Thymus (tissue), 11 donors: ENCODE data around the gene PRDM16. TPM values are rescaled to one million over a fixed set of nuclear protein-coding genes. Genes with fewer than 3 reads are reported as not detected.

Experiments
- DNase-seq, 9 donors: peaks; one replicate each; pipeline ENCODE4 v3.0.0-alpha.2; 2013; ENCODE audit warnings: low spot score in 9 of 9, low read depth in 6 of 9, missing footprints in 1 of 9
- H3K27ac ChIP-seq, 2 donors: one replicate each; pipeline ENCODE4 v1.5.1; 2013; ENCODE audit warnings: control low read depth in 1 of 2, low read depth in 1 of 2, low read length in 1 of 2, mild to moderate bottlenecking in 1 of 2, moderate library complexity in 1 of 2
- H3K27me3 ChIP-seq, 2 donors: one replicate each; pipeline ENCODE4 v1.5.1; 2013; ENCODE audit warnings: low read length in 1 of 2; ENCODE audit not compliant: control insufficient read depth in 2 of 2, insufficient read depth in 1 of 2
- H3K36me3 ChIP-seq, 2 donors: one replicate each; pipeline ENCODE4 v1.5.1; 2013; ENCODE audit warnings: low read length in 1 of 2, mild to moderate bottlenecking in 1 of 2, moderate library complexity in 1 of 2; ENCODE audit not compliant: control insufficient read depth in 2 of 2, insufficient read depth in 2 of 2
- H3K4me1 ChIP-seq, 2 donors: one replicate each; pipeline ENCODE4 v1.5.1; 2013; ENCODE audit warnings: low read length in 2 of 2; ENCODE audit not compliant: control insufficient read depth in 2 of 2, insufficient read depth in 2 of 2
- H3K4me3 ChIP-seq, 2 donors: one replicate each; pipeline ENCODE4 v1.5.1; 2013; ENCODE audit warnings: low read length in 2 of 2, control low read depth in 1 of 2, mild to moderate bottlenecking in 1 of 2
- H3K9me3 ChIP-seq, 2 donors: one replicate each; pipeline ENCODE4 v1.5.1; 2013; ENCODE audit warnings: low read length in 1 of 2, mild to moderate bottlenecking in 1 of 2; ENCODE audit not compliant: control insufficient read depth in 2 of 2, insufficient read depth in 1 of 2
- WGBS: extraction: QIAGEN DNeasy Blood & Tissue Kit; methylation state at CpG from one replicate; pipeline ENCODE4 v1.1.7; 2013; 5-methylcytosine and 5-hydroxymethylcytosine counted together
- polyA plus RNA-seq: library from polyadenylated mRNA; stranded (reverse); fragments of 200-250 nt; gene quantifications from one replicate; pipeline ENCODE4 v1.2.3, GENCODE V29; 2013
- total RNA-seq: library from RNA; stranded (reverse); fragments of 120-200 nt; gene quantifications from one replicate; pipeline ENCODE4 v1.2.4, GENCODE V29; 2013
- donor health status: healthy.

PRDM16 gene
- total and polyA plus RNA-seq, 2 donors, result 0.09 to 0.55 TPM

- no peak overlapping the region for H3K4me3 ChIP-seq
- WGBS, result 96% methylated on average over 13 of the region's 13 CpGs
- peaks cover 0 to 9% of the 10 kb centered on the region in 2 donors for H3K27me3 ChIP-seq
- H3K27ac ChIP-seq, result no peak overlapping the region
- H3K4me1 ChIP-seq, result peaks cover 0 to 7% of the 10 kb centered on the region in 2 donors
- no peaks in the 10 kb centered on the region for H3K36me3 ChIP-seq
- DNase-seq, result no peak
- H3K9me3 ChIP-seq, result no peaks in the 10 kb centered on the region
Observed at GRCh38 chr1:3141129-3141528, 72.1 kb downstream of the PRDM16 start.

- peak in 1 of 9 donors; percentile 3 for DNase-seq
- no peaks in the 10 kb centered on the region for H3K36me3 ChIP-seq
- H3K4me3 ChIP-seq, result no peak overlapping the region
- H3K4me1 ChIP-seq, result peaks cover 0 to 7% of the 10 kb centered on the region in 2 donors
- no peak overlapping the region for H3K27ac ChIP-seq
- peaks cover 0 to 6% of the 10 kb centered on the region in 2 donors for H3K27me3 ChIP-seq
- no peaks in the 10 kb centered on the region for H3K9me3 ChIP-seq
- WGBS, result 75% methylated on average over 21 of the region's 21 CpGs
Observed at GRCh38 chr1:3141836-3142235, 72.8 kb downstream of the PRDM16 start.

DNA sequence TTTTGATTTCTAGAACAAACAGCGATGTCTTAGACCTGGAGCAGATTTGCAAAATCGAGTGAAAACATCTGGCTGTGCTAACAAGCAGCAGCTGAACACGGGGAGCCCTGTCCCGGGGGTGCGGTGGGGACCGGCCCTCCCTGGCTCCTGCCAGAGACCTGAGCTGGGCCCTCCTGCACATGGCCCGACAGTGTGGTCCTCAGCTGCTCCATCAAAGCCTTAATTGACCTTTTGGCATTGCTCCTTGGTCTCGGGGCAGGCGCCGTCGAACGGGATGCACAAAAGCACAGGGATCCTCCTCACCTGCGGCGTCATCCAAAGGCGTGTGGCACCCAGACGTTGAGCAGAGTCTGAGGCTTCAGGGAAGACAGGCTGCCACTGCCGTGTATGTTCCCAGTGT is 73.2 kb downstream of the PRDM16 start:
- 82% methylated on average over 17 of the region's 17 CpGs for WGBS
- H3K36me3 ChIP-seq, result no peaks in the 10 kb centered on the region
- no peak for DNase-seq
- H3K4me1 ChIP-seq, result peaks cover 0 to 7% of the 10 kb centered on the region in 2 donors
- H3K27me3 ChIP-seq, result peaks cover 0 to 6% of the 10 kb centered on the region in 2 donors
- H3K9me3 ChIP-seq, result no peaks in the 10 kb centered on the region
- no peak overlapping the region for H3K27ac ChIP-seq
- H3K4me3 ChIP-seq, result no peak overlapping the region

DNA sequence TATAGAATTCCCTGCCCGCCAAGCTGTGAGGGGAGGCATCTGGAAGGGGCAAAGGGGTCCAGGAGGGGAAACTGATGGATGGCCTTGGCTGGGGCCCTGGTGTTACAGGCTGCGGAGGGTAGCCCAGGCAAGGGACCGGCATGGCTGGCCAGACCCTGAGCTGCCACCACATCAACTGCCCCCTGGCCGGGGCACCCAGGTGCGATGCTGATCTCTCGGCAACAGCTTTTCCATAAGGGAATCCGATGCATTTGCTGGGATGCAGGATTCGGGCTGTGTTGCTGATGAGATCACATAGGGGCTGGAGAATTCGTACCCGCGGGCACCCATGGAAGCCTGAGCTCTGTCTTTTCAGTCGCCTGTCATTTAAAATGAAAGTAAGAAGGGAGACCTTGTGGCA is 73.7 kb downstream of the PRDM16 start:
- Histone ChIP-seq H3K4me3 (no peak overlapping the region), H3K27ac (no peak overlapping the region), H3K9me3 (no peaks in the 10 kb centered on the region), H3K36me3 (no peaks in the 10 kb centered on the region), H3K27me3 (peaks cover 0 to 6% of the 10 kb centered on the region in 2 donors), H3K4me1 (peaks cover 0 to 7% of the 10 kb centered on the region in 2 donors)
- DNase-seq, result no peak
- WGBS, result 97% methylated on average over 12 of the region's 12 CpGs

DNA sequence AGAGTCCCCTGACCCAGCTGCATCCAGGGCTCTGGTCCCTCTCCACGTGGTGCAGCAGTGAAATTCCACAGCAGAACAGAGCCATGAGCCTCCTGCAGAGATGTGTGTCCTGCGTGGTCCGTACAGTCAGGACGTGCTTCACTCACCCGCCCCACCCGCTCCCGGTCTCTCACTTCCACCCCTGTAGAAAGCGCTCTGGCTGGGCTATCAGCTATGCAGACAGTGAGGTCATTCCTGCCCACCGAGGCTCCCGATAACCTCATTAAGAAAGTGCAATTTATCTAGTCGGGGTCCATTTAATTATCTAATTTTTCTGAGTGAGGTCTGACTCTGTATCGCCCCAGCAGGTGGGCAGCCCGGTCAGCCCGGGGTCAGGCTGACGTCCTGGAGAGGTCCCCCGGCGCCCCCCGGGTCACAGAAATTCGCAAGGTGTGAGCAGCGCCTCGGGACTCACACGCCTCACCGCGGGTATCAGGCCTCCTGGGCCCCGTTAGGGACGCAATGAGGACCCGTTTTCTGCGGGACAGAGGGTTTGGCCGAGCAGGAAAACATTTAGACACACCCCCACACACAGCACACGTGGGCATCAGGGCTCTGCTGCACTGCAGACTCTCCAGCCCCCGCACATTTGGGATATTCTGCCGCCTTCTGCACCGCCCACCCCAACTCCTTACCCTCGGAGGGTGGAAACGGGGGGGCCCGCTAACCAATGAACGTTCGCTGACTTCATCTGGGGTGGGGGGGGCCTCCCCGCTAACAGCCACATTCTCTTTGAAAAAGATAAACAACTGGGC is 76.7 kb downstream of the PRDM16 start:
- peaks cover 0 to 7% of the 10 kb centered on the region in 2 donors for H3K4me1 ChIP-seq
- no peak for DNase-seq
- H3K4me3 ChIP-seq, result no peak overlapping the region
- no peaks in the 10 kb centered on the region for H3K9me3 ChIP-seq
- no peaks in the 10 kb centered on the region for H3K36me3 ChIP-seq
- H3K27ac ChIP-seq, result no peak overlapping the region
- H3K27me3 ChIP-seq, result no peaks in the 10 kb centered on the region
- 92% methylated on average over 39 of the region's 39 CpGs for WGBS

- Histone ChIP-seq H3K9me3 (no peaks in the 10 kb centered on the region), H3K27ac (no peak overlapping the region), H3K4me3 (no peak overlapping the region), H3K4me1 (peaks cover 0 to 7% of the 10 kb centered on the region in 2 donors), H3K36me3 (no peaks in the 10 kb centered on the region), H3K27me3 (no peaks in the 10 kb centered on the region)
- 97% methylated on average over 14 of the region's 14 CpGs for WGBS
- DNase-seq, result no peak
Observed at GRCh38 chr1:3146458-3146857, 77.5 kb downstream of the PRDM16 start.

DNA sequence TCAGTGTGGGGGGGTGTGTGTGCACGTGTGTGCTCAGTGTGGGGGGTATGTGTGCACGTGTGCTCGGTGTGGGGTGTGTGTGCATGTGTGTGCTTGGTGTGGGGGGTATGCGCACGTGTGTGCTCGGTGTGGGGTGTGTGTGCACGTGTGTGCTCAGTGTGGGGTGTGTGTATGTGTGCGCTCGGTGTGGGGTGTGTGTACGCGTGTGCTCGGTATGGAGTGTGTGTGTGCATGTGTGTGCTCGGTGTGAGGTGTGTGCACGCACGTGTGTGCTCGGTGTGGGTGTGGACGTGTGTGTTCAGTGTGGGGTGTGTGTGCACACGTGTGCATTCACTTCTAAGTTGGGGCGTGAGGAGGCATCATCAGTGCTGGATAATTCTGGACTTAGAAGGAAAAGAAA is 77.9 kb downstream of the PRDM16 start:
- WGBS, result 95% methylated on average over 19 of the region's 19 CpGs
- Histone ChIP-seq H3K9me3 (no peaks in the 10 kb centered on the region), H3K27me3 (no peaks in the 10 kb centered on the region), H3K4me1 (peaks cover 0 to 6% of the 10 kb centered on the region in 2 donors), H3K4me3 (no peak overlapping the region), H3K27ac (no peak overlapping the region), H3K36me3 (no peaks in the 10 kb centered on the region)
- DNase-seq, result no peak

- H3K27ac ChIP-seq, result no peak overlapping the region
- H3K4me1 ChIP-seq, result no peaks in the 10 kb centered on the region
- no peak overlapping the region for H3K4me3 ChIP-seq
- WGBS, result 96% methylated on average over 6 of the region's 6 CpGs
- H3K27me3 ChIP-seq, result no peaks in the 10 kb centered on the region
- no peak for DNase-seq
- H3K9me3 ChIP-seq, result no peaks in the 10 kb centered on the region
- H3K36me3 ChIP-seq, result no peaks in the 10 kb centered on the region
Observed at GRCh38 chr1:3148171-3148570, 79.2 kb downstream of the PRDM16 start.

DNA sequence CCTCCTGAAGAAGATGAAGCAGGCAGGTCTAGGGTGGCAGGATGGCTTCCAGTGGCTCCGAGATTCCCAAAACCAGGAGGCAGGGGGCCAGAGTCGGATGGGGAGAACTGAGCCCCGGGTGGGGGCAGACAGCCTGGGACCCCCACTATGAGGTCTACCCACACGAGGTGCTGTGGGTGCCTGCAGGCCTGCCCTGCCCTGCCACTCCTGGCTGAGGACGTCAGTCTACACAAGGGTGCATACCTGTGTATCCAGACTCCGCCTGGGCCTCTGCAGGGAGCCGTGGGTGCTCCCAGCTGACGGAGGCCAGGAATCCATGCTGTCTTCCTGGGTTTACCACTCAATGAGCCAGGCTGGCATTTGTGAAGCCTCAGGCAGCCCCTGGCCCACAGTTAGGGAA is 80.3 kb downstream of the PRDM16 start:
- DNase-seq, result no peak
- Histone ChIP-seq H3K36me3 (no peaks in the 10 kb centered on the region), H3K4me3 (no peak overlapping the region), H3K4me1 (no peaks in the 10 kb centered on the region), H3K27me3 (peaks cover under 1 to 5% of the 10 kb centered on the region in 2 donors), H3K27ac (no peak overlapping the region), H3K9me3 (no peaks in the 10 kb centered on the region)
- WGBS, result 93% methylated on average over 8 of the region's 8 CpGs
